EH (cell line): ENCODE results near the gene SAMD4A.

Experiments used
- DNase-seq: peaks from one replicate; pipeline ENCODE4 v3.0.0-alpha.2; 2015; ENCODE audit warnings: low read depth

Gene SAMD4A, protein sequence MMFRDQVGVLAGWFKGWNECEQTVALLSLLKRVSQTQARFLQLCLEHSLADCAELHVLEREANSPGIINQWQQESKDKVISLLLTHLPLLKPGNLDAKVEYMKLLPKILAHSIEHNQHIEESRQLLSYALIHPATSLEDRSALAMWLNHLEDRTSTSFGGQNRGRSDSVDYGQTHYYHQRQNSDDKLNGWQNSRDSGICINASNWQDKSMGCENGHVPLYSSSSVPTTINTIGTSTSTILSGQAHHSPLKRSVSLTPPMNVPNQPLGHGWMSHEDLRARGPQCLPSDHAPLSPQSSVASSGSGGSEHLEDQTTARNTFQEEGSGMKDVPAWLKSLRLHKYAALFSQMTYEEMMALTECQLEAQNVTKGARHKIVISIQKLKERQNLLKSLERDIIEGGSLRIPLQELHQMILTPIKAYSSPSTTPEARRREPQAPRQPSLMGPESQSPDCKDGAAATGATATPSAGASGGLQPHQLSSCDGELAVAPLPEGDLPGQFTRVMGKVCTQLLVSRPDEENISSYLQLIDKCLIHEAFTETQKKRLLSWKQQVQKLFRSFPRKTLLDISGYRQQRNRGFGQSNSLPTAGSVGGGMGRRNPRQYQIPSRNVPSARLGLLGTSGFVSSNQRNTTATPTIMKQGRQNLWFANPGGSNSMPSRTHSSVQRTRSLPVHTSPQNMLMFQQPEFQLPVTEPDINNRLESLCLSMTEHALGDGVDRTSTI

GRCh38 chr14:54566410-54567223 is at the start of gene SAMD4A:
SAMD4A (plus strand) TSS chr14:54567128; CDS start chr14:54567917, 789 bp downstream.
- DNase-seq = peak; percentile 94

DNA sequence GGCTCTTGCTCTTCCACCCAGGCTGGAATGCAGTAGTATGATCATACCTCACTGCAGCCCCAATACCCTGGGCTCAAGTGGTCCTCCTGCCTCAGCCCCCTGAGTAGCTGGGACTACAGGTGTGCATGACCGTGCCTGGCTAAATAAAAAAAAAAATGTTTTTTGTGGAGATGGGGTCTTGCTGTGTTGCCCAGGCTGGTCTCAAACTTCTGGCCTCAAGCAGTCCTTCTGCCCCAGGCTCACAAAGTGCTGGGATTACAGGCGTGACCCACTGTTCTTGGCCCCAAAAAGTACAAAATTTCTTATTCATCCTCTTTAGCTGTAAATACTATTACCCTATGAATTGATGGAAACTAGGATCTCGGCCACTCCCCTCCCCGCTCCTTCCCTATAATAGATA is 42.5 kb upstream of the SAMD4A start:
- DNase-seq = no peak

DNA sequence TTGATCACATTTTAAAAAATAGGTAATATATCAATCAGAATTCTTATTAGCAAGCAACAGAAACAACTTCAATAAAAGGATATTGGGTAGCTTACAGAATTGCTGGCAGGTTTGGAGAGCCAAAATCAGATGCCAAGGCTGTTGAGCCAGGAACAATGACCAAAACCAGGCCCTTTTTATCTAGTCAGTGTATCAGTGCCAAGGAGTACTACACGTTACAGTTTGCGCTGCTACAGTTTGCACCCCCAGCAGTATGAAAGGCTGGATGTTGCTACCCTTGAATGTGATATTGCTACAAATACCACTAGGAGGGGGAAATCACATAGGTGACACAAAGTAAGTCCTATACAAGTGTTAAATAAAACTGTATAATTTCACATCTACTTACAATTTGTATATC is 38.0 kb upstream of the SAMD4A start:
- no peak for DNase-seq

GRCh38 chr14:54529811-54530210 is 37.1 kb upstream of the SAMD4A start:
- DNase-seq = peak; percentile 79

GRCh38 chr14:54532111-54533012 is 34.6 kb upstream of the SAMD4A start:
- DNase-seq = no peak

GRCh38 chr14:54533100-54533499 is 33.8 kb upstream of the SAMD4A start:
- DNase-seq = no peak

DNA sequence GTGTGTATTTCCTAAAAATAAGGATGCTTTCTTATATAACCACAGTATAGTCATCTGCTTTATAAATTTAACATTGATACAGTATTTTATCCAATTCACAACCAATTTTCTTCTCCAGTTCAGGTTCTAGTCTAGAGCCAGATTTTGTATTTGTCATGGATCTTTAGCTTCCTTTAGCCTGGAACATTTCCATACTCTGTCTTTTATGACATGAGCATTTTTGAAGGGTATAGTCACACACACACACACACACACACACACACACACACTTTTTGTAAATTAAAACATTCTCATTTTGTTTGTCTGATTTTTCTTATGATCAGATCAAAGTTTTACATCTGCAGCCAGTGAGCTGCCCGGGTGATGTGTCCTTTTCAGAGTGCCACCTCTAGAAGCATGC is 31.8 kb upstream of the SAMD4A start:
- DNase-seq = peak; percentile 30

DNA sequence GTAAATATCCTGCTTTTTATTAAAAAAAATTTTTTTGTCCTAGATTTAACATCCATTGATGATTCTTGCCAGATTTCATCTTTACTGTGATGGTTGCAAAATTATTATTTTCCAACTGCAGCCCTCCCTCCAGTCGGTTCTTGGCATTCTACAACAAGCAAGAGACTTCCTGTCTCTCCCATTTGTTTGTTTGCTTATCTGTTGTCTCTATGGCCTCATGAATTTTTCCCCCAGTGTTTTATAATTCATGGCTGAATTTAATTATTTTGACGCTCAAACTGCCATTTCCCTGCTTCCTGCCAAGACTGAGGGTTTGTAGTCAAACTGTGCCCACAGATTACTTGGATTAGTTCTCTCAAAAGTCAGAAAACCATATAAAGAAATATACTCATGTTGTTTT is 31.3 kb upstream of the SAMD4A start:
- no peak for DNase-seq

GRCh38 chr14:54537651-54538050 is 29.3 kb upstream of the SAMD4A start:
- DNase-seq = no peak

GRCh38 chr14:54538055-54538454 is 28.9 kb upstream of the SAMD4A start:
- DNase-seq = no peak

DNA sequence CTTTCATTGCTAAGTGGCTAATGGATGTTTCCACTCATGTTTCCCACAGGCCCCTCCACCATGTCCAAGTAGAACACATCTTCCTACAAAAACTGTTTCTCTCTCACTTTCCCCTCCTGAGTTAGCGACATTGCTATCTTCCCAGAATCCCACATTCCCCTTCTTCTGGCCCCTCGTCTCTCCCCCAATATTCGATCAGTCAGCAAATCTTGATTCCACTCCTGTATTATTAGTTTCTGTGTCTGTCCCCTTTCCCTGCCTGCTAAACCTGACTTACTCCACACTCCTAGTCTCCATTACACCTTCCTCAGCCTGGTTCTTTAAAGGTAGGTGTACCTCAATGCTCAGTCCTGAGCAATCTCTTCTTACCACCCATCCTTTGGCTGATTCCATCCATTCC is 19.3 kb upstream of the SAMD4A start:
- no peak for DNase-seq

DNA sequence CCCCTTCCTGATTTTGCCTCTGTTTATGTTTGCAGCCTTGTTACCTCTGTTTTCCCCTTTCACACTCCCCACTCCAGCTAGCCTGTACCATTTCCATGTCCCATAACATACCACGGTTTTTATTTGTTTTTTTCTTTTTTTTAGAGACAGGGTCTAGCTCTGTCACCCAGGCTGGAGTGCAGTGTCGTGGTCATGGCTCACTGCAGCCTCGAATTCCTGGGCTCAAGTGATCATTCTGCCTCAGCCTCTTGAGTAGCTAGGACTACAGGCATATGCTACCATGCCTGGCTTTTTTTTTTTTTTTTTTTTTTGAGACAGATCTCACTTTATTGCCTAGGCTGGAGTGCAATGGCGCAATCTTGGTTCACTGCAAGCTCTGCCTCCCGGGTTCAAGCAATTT is 18.4 kb upstream of the SAMD4A start:
- no peak for DNase-seq

GRCh38 chr14:54549862-54550261 is 17.1 kb upstream of the SAMD4A start:
- DNase-seq = peak; percentile 46

DNA sequence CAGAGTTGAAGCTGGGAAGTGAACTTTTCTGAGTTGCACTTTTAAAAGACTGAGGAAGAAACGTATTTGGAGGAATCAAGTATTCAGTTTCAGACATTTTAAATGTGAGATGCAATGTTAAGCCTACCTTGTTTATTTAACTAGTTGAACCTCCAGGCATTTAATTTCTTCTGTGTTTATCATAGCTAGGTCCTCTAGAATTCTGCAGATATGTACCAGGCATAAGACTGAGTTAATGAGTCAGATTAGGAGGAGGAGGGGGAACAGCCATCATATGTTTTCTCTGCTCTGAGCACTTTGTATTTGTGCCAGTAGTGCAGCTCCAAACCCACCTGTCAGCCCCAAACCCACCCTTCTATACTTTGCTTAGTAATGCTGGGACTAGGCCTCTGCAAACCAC is 16.4 kb upstream of the SAMD4A start:
- DNase-seq = peak; percentile 15

DNA sequence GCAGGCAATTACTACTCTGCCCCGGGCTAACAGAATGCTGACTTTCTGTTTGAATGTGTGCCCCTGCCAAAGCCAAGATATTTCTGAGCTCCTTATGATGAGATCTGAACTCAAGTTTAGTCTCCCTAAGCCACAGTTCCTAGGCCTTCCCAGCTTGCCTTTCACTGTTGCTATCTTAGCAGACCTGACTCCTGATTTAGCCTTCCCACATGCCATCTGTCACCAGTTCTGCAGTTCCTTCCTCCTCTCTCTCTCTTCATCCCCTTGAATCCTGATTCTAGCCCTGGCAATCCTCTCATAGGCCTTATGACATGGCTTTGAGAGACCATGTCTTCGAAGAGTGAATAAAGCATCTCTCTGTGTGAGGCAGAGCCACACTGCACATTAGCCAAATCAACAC is 12.5 kb upstream of the SAMD4A start:
- no peak for DNase-seq

DNA sequence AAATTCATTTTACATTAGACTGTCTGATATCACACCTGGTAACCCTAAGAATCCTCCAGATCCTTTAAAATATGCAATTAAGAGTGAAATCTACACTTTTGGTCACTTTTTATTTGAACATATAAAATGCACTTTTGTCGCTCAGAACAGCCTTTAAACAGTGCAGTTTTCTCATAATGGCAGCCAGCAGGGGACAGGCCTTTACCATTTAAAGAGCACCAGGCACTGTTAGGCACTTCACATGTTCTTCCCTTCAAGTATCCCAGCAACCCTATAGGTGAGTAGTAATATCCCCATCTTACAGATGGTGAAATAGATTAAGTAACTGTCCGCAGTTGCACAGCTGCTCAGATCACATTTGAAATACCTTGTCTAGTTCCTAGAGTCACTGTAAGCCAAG is 11.3 kb upstream of the SAMD4A start:
- DNase-seq = peak; percentile 33

- no peak for DNase-seq
Measured at GRCh38 chr14:54556535-54556934, 10.4 kb upstream of the SAMD4A start.

DNA sequence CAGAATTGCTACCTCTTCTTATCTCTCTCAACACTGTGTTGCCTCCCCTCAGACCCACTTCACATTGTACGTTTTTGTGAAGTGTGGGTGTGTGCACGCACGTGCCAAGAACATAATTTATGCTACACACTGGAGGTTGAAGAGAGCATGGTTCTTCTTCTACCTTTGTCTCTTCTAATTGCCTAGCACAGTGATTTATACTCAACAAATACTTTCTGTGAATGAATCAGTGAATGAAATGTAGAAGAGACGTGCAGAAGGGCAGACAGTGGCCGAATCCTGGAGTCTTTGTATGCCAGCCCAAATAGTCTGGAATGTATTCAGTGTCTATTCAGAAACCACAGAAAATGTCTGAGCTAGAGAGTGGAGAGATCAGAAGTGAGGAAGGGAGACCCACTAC is 4.6 kb upstream of the SAMD4A start:
- peak; percentile 86 for DNase-seq

- DNase-seq = peak; percentile 50
Measured at GRCh38 chr14:54564071-54564867, 2.7 kb upstream of the SAMD4A start.

DNA sequence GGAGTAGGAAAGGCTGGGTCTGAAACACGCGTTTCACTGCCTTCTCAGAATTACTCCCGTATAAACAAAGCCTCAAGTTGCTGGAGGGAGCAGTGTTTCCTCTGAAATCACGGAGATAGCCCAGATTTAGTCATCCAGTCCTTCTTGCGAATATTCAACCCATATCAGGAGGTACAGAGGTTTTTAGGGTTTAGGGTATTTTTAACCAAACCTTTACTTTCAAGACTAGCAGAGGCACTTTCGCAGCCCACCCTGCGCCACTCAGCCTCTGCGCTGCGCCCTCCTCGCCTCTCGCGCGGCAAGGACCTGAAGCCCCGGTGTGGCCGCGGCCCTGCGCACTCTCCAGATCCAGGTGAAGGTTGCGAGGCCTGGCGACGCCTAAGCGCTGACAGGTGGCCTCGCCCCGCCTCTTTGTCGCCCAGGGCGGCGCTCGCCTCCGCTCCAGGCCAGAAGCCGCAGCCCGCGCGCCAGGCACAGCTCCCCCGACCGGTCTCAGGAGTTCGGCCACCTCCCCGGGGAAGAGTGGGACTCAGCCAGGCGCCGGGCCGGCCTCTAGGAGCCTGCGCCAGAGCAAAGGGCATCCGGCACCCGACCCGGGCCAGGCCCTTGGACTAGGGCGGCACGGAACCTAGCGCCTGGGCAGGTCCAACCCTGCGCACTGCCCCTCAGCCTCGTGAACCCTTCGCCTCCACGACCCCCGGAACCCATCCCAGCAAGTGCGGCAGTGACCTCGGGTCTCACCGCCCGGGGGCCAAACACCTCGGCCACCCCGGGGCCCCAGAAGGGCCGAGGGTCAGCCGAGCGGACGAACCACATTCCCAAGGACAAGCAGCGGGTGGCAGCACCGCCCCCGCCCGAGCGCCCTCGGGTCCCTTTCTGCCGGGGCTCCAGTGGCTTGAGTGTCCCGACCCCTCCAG is 1.8 kb upstream of the SAMD4A start:
- peak; percentile 80 for DNase-seq
